Loucy (cell line): ENCODE data around the gene OS9.

Source experiments
- H2AFZ ChIP-seq: fragments of 200-600 bp; sonication (generic); 2 replicates; pipeline ENCODE4 v1.6.0; 2016; ENCODE audit warnings: antibody characterized with exemption, mild to moderate bottlenecking, low read length, moderate library complexity
- H3F3A ChIP-seq: fragments of 200-600 bp; 2 replicates; pipeline ENCODE4 v1.6.0; 2016; ENCODE audit warnings: antibody characterized with exemption, low read depth, mild to moderate bottlenecking
- H3K27me3 ChIP-seq: fragments of 200-600 bp; sonication (generic); 2 replicates; pipeline ENCODE4 v1.6.1; 2014; ENCODE audit warnings: low read length, mild to moderate bottlenecking; ENCODE audit not compliant: insufficient read depth, poor library complexity, severe bottlenecking
- H3K36me3 ChIP-seq: fragments of 200-600 bp; sonication (generic); 2 replicates; pipeline ENCODE4 v1.6.1; 2016; ENCODE audit warnings: low read length; ENCODE audit not compliant: insufficient read depth
- H3K4me1 ChIP-seq: fragments of 200-600 bp; sonication (generic); 2 replicates; pipeline ENCODE4 v1.5.1; 2014; ENCODE audit warnings: low read length, mild to moderate bottlenecking; ENCODE audit not compliant: insufficient read depth, poor library complexity, severe bottlenecking
- H3K4me2 ChIP-seq: fragments of 200-600 bp; sonication (generic); 2 replicates; pipeline ENCODE4 v1.6.0; 2014; ENCODE audit warnings: antibody characterized with exemption, low read length, low read depth, mild to moderate bottlenecking; ENCODE audit not compliant: poor library complexity, severe bottlenecking
- H3K4me3 ChIP-seq: fragments of 200-600 bp; sonication (generic); 2 replicates; pipeline ENCODE4 v1.5.1; 2014; ENCODE audit warnings: low read length, mild to moderate bottlenecking, mixed read lengths; ENCODE audit not compliant: poor library complexity, severe bottlenecking
- H3K79me2 ChIP-seq: fragments of 200-600 bp; sonication (generic); 2 replicates; pipeline ENCODE4 v1.6.1; 2014; ENCODE audit warnings: low read length; ENCODE audit not compliant: insufficient read depth
- H3K9ac ChIP-seq: fragments of 200-600 bp; sonication (generic); 2 replicates; pipeline ENCODE4 v1.6.0; 2014; ENCODE audit warnings: mild to moderate bottlenecking, low read depth, low read length, moderate library complexity; ENCODE audit not compliant: poor library complexity, severe bottlenecking
- H3K9me2 ChIP-seq: fragments of 200-600 bp; sonication (generic); replicated peaks from 2 replicates; pipeline ENCODE4 v1.6.1; 2016; ENCODE audit warnings: low read depth, low read length, mixed read lengths
- H3K9me3 ChIP-seq: fragments of 200-600 bp; sonication (generic); 2 replicates; pipeline ENCODE4 v1.6.1; 2014; ENCODE audit warnings: mild to moderate bottlenecking, antibody characterized with exemption, low read length, low read depth; ENCODE audit not compliant: insufficient read depth
- H4K20me1 ChIP-seq: fragments of 200-600 bp; sonication (generic); 2 replicates; pipeline ENCODE4 v1.6.0; 2014; ENCODE audit warnings: antibody characterized with exemption, low read length, mild to moderate bottlenecking; ENCODE audit not compliant: insufficient read depth, poor library complexity, severe bottlenecking
- CTCF ChIP-seq: fragments of 200-600 bp; sonication (generic); conservative IDR thresholded peaks from 2 replicates; pipeline ENCODE4 v1.5.1; 2014; ENCODE audit warnings: mild to moderate bottlenecking, antibody characterized with exemption, low read length
- EZH2phosphoT487 ChIP-seq: fragments of 200-600 bp; IDR thresholded peaks from 2 replicates; pipeline ENCODE4 v1.6.1; 2018; ENCODE audit warnings: antibody characterized with exemption, mild to moderate bottlenecking, moderate library complexity, borderline replicate concordance

The OS9 gene

GRCh38 chr12:57751788-57752667 is 58.1 kb downstream of the OS9 start, which contains the start of gene CDK4:
CDK4 (minus strand) TSS chr12:57752310; CDS start chr12:57751717, 593 bp downstream.
- H3K9me2 ChIP-seq: no peaks in the 10 kb centered on the region
- TF ChIP-seq CTCF (no peak), EZH2phosphoT487 (no peak)
- H3K36me3 ChIP-seq: peaks cover 20% of the 10 kb centered on the region
- H3K9me3 ChIP-seq: no peaks in the 10 kb centered on the region
- peak within 1 kb of the TSS; percentile 99 for H3K9ac ChIP-seq
- H3K27me3 ChIP-seq: no peaks in the 10 kb centered on the region
- H2AFZ ChIP-seq: peak within 1 kb of the TSS; percentile 88
- H3F3A ChIP-seq: peaks cover 7% of the 10 kb centered on the region
- peaks cover 41% of the 10 kb centered on the region for H3K4me1 ChIP-seq
- H4K20me1 ChIP-seq: peaks cover 37% of the 10 kb centered on the region
- peak within 1 kb of the TSS; percentile 99 for H3K4me3 ChIP-seq
- H3K79me2 ChIP-seq: peaks cover 54% of the 10 kb centered on the region
- peak within 1 kb of the TSS; percentile 93 for H3K4me2 ChIP-seq

GRCh38 chr12:57752668-57753000 is 58.7 kb downstream of the OS9 start:
- Histone ChIP-seq H2AFZ (peak overlapping the region; percentile 33; the same call in 1 of the 2 replicates), H3K9me3 (no peaks in the 10 kb centered on the region), H3K4me3 (peak overlapping the region; percentile 64), H3K4me1 (peaks cover 41% of the 10 kb centered on the region), H3K9me2 (no peaks in the 10 kb centered on the region), H3K36me3 (peaks cover 14% of the 10 kb centered on the region), H3K79me2 (peaks cover 54% of the 10 kb centered on the region), H3K4me2 (peak overlapping the region; percentile 82), H4K20me1 (peaks cover 38% of the 10 kb centered on the region), H3F3A (peaks cover 7% of the 10 kb centered on the region), H3K9ac (peak overlapping the region; percentile 33), H3K27me3 (no peaks in the 10 kb centered on the region)
- TF ChIP-seq EZH2phosphoT487 (no peak), CTCF (no peak)

GRCh38 chr12:57753756-57754337 is 59.9 kb downstream of the OS9 start:
- TF ChIP-seq CTCF (no peak), EZH2phosphoT487 (no peak)
- Histone ChIP-seq H3K4me2 (peak overlapping the region; percentile 91), H3F3A (peaks cover 7% of the 10 kb centered on the region), H3K9ac (peak overlapping the region; percentile 52), H2AFZ (no peak overlapping the region), H3K9me3 (no peaks in the 10 kb centered on the region), H3K4me3 (peak overlapping the region; percentile 78), H3K9me2 (no peaks in the 10 kb centered on the region), H3K36me3 (peaks cover 5% of the 10 kb centered on the region; the same call in 1 of the 2 replicates), H3K4me1 (peaks cover 41% of the 10 kb centered on the region), H3K27me3 (no peaks in the 10 kb centered on the region), H3K79me2 (peaks cover 46% of the 10 kb centered on the region), H4K20me1 (peaks cover 37% of the 10 kb centered on the region)
